Stimulated activated CD8-positive, alpha-beta memory T cell treated with anti-CD3 and anti-CD28 coated beads, Interleukin-4, amount 100 ng/mL, for 48 hours (primary cell): ENCODE measurements around the gene GRM1.

Source experiments
- DNase-seq: peaks from one replicate; pipeline ENCODE4 v3.0.0-alpha.2; 2020

Gene GRM1

GRCh38 chr6:146341493-146342230 lies 312.8 kb downstream of the GRM1 start:
- DNase-seq = no peak

GRCh38 chr6:146345598-146345997 lies 316.7 kb downstream of the GRM1 start:
- DNase-seq = no peak

- no peak for DNase-seq
These were observed 318.2 kb downstream of the GRM1 start for GRCh38 chr6:146347090-146347489.

GRCh38 chr6:146347690-146348089 lies 318.8 kb downstream of the GRM1 start:
- DNase-seq = no peak

- no peak for DNase-seq
These were observed 322.2 kb downstream of the GRM1 start for GRCh38 chr6:146351018-146351417.

GRCh38 chr6:146352163-146352562 lies 323.3 kb downstream of the GRM1 start:
- no peak for DNase-seq

GRCh38 chr6:146354451-146354850 lies 325.6 kb downstream of the GRM1 start:
- no peak for DNase-seq

- no peak for DNase-seq
These were observed 326.7 kb downstream of the GRM1 start for GRCh38 chr6:146355521-146356100.

GRCh38 chr6:146357578-146358430 lies 328.9 kb downstream of the GRM1 start:
- no peak for DNase-seq

- no peak for DNase-seq
These were observed 329.7 kb downstream of the GRM1 start for GRCh38 chr6:146358431-146359046.

- DNase-seq = no peak
These were observed 330.3 kb downstream of the GRM1 start for GRCh38 chr6:146359131-146359530.

- DNase-seq = no peak
These were observed 332.5 kb downstream of the GRM1 start for GRCh38 chr6:146361128-146361924.

GRCh38 chr6:146363838-146364607 lies 335.2 kb downstream of the GRM1 start:
- DNase-seq = no peak

- no peak for DNase-seq
These were observed 336.1 kb downstream of the GRM1 start for GRCh38 chr6:146364816-146365594.

GRCh38 chr6:146367061-146367460 lies 338.2 kb downstream of the GRM1 start:
- no peak for DNase-seq

- DNase-seq = no peak
These were observed 341.0 kb downstream of the GRM1 start for GRCh38 chr6:146369866-146370265.

GRCh38 chr6:146381486-146381885 lies 352.6 kb downstream of the GRM1 start:
- no peak for DNase-seq

GRCh38 chr6:146388736-146389364 lies 360.0 kb downstream of the GRM1 start:
- DNase-seq = no peak

- DNase-seq = no peak
These were observed 360.9 kb downstream of the GRM1 start for GRCh38 chr6:146389740-146390139.

- no peak for DNase-seq
These were observed 368.8 kb downstream of the GRM1 start for GRCh38 chr6:146397638-146398037.
